GM12891 (cell line): Measurements from ENCODE around the gene POU2F1.
"Not testable (repeated sequence)": the region's sequence is repeated elsewhere in the genome, so short reads cannot be mapped to it uniquely, and the experiment has no call there.

Experiments used
- DNase-seq: peaks from one replicate; pipeline ENCODE4 v3.0.0; 2011; ENCODE audit warnings: low spot score; ENCODE audit not compliant: insufficient read length
- FAIRE-seq: peaks from 2 replicates; lab custom pipeline; 2011; peaks lifted over from hg19 to GRCh38; lab: Jason Lieb, UNC
- PAX5 ChIP-seq: IDR thresholded peaks from 2 replicates; pipeline ENCODE4 v1.6.1; 2011; ENCODE audit warnings: low read length, moderate library complexity, mild to moderate bottlenecking; ENCODE audit not compliant: insufficient read depth, severe bottlenecking
- POLR2A ChIP-seq: IDR thresholded peaks from 2 replicates; pipeline ENCODE4 v1.6.1; 2011; ENCODE audit warnings: low read depth, low read length, control low read depth
- POLR2AphosphoS5 ChIP-seq: IDR thresholded peaks from 2 replicates; pipeline ENCODE4 v1.6.1; 2011; ENCODE audit warnings: low read depth, low read length, control low read depth
- POU2F2 ChIP-seq: IDR thresholded peaks from 2 replicates; pipeline ENCODE4 v1.6.1; 2011; ENCODE audit warnings: low read depth, mild to moderate bottlenecking, control low read depth, low read length, moderate library complexity
- SPI1 ChIP-seq: IDR thresholded peaks from 2 replicates; pipeline ENCODE4 v1.6.1; 2011; ENCODE audit warnings: low read depth, low read length, control low read depth
- TAF1 ChIP-seq: IDR thresholded peaks from 2 replicates; pipeline ENCODE4 v1.6.1; 2011; ENCODE audit warnings: low read depth, low read length, control low read depth

Gene POU2F1

DNA sequence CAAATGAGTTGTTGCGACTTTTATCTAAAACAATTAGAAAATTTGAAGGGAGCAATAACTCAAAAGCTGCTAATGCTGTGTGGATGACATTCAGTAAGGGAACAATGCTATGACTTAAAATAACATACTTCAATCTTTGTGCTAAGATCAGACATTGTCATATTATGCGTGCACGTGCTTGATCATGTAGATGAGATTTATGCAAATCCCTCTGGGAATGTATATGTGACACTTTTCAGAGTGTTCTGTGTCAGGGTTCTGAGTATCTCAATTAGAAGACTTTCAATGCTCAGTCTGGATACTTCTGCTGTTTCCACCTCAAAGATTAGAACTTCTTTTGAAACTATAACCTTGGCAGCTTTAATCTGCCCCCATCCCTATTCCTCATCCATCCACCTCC is 18.6 kb upstream of the POU2F1 start:
- FAIRE-seq (no peak), DNase-seq (no peak)
- TF ChIP-seq TAF1 (no peak), PAX5 (no peak), POLR2AphosphoS5 (no peak), POU2F2 (no peak), POLR2A (no peak), SPI1 (no peak)

DNA sequence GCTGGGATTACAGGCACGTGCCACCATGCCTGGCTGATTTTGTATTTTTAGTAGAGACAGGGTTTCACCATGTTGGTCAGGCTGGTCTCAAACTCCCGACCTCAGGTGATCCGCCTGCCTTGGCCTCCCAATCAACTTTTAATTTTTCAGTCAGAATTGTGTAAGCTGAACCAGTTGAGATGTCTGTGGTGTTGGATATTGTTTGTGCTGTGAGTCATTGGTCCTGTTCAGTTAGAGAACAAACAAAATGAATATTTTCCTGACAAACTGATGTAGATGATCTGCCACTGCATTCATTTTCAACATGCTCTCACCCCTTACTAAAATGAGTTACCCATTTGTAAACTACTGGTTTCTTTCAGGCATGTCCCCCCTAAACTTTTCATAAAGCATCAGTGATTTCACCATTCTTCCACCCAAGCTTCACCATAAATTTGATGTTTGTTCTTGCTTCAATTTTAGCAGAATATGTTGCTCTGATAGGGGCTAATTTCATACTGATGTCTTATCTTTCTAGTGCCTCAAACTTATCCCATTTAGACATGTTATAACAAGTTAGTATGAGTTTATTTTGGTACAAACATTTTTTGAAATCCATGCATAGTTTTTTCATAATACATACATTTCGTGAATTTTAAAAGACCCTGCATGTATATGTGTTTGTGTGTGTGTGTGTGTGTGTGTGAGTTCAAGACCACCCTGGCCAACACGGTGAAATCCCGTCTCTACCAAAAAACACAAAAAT is 15.2 kb upstream of the POU2F1 start:
- not testable (repeated sequence) for FAIRE-seq, DNase-seq

DNA sequence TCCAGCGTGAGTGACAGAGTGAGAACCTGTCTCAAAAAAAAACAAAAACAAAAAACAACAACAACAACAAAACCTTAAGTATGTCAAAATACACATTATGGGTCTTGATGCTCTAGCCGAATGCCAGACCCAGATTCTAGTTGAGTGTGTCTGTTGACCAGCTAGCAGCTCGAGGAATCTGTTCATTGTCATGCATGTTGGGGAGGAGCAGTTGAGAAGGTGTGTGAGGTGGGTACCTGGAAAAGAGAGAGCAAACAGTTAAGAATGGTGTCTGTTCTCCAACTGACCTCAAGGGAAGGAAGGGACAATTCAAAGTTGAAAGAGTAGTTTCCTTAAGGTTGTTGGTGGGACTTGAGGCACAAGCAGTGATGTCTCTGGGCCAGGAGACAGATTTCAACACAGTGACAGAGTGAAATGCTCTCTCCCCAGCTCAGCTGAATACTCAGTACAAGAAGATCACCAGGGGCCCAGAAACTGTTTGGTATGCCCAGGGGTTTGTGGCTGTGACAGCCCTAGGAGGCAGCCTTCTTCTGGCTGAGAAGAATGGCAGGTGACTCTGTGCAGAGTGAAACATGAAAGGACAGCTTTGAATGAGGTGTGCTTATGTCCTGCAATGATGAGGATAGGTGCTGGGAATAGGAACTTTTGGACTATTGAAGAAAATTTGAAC is 14.4 kb upstream of the POU2F1 start:
- TF ChIP-seq POLR2AphosphoS5: no peak
- no peak for TF ChIP-seq PAX5
- no peak for TF ChIP-seq SPI1
- TF ChIP-seq TAF1: no peak
- no peak for TF ChIP-seq POU2F2
- TF ChIP-seq POLR2A: no peak
- FAIRE-seq (no peak), DNase-seq (no peak)

DNA sequence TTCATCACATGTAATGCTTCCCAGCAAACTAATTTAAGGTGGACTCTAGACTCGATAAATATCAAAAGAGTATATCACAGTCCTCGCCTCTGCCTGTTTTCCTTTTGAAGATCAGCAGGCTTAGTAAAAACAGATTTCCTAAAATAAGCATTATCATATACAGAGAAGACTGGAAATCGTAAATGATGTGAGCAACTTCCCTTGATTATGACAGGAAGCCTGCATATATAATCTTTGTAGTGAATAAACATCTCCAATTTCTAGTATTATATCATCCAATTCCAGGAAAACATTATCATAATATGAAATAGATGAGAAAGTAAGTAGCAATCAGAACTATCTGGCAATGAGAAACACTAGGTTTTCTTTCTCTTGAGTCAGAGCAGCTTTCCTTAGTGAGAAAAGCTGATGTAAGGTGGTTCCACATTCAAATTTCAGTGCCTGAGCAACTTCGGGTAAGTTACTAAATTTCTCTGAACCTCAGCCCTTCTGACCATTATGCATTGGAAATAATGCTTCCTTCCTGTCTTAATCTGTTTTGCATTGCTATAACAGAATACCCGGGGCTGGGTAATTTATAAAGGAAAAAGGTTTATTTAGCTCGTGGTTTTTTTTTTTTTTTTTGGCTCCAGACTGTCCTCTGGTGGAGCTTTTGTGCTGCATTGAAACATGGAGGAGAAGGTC is 12.6 kb upstream of the POU2F1 start:
- FAIRE-seq (no peak), DNase-seq (no peak)

DNA sequence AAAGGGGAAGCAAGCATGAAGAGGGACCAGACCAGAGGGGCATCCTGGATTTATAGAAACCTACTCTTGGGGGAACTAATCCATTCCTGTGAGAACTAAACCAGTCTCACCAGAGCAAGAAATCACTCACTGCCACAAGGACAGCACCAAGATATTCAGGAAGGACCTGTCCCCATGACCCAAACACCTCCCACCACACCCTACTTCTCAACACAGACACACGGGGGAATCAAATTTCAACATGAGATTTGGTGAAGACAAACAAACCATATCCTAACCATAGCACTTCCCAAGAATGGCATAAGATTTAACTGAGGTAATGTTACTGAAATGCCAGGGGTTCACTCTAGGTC is 12.1 kb upstream of the POU2F1 start:
- no peak for TF ChIP-seq POLR2A
- no peak for TF ChIP-seq PAX5
- TF ChIP-seq TAF1: no peak
- TF ChIP-seq POU2F2: no peak
- TF ChIP-seq SPI1: no peak
- no peak for TF ChIP-seq POLR2AphosphoS5
- no peak for FAIRE-seq
- DNase-seq: no peak

More for the DNA sequence above, 12.6 kb upstream of the POU2F1 start:
- TF ChIP-seq SPI1: no peak
- no peak for TF ChIP-seq POU2F2
- TF ChIP-seq POLR2AphosphoS5: no peak
- TF ChIP-seq POLR2A: no peak
- TF ChIP-seq PAX5: no peak
- TF ChIP-seq TAF1: no peak

DNA sequence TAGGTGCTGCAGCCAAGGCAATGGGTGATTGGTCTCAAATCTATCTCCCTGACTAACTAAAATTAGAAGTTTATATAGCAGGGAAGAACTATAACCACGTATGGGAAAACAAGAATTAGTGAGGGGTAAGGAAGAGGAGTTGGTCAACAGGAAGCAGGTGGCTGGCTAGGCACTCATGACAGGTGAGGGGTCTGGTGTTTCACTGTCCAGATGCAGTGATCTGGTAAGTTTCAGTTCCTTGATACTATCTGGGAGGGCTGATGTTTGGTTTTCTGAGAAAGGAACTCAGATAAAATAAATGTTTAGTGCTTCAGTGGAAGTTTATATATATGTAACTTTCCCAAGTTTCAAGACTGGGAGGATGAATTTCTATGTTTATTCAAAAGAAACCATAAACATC is 11.6 kb upstream of the POU2F1 start:
- FAIRE-seq: no peak
- DNase-seq: no peak
- TF ChIP-seq SPI1 (peak; percentile 68), PAX5 (no peak)

DNA sequence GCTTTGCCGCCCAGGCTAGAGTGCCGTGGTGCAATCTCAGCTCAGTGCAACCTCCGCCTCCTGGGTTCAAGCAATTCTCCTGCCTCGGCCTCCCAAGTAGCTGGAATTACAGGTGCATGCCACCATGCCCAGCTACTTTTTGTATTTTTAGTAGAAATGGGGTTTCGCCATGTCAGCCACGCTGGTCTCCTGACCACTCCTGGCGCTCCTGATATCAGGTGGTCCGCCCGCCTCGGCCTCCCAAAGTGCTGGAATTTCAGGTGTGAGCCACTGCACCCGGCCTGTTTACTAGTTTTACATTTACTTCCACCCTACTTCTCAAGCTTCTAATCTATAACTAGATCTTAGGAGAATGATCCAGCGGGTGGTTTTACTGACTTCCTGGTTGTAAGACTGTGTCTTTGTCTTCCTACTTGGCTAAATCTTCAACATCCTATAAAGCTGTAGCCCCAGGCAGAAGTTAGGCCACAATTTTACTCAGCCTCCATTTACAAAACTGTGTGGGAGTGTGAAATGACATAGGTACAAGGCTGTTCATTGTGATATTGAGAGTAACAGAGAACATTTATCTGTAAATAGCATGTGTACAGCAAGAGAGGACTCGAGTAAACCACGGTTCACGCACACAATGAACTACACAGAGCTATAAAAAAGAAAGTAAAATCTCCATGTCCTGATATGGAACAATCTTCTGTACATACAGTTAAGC is 9.6 kb upstream of the POU2F1 start:
- TF ChIP-seq TAF1: no peak
- no peak for TF ChIP-seq SPI1
- no peak for TF ChIP-seq POLR2A
- TF ChIP-seq POLR2AphosphoS5: no peak
- TF ChIP-seq POU2F2: no peak
- no peak for TF ChIP-seq PAX5
- DNase-seq (no peak), FAIRE-seq (no peak)

DNA sequence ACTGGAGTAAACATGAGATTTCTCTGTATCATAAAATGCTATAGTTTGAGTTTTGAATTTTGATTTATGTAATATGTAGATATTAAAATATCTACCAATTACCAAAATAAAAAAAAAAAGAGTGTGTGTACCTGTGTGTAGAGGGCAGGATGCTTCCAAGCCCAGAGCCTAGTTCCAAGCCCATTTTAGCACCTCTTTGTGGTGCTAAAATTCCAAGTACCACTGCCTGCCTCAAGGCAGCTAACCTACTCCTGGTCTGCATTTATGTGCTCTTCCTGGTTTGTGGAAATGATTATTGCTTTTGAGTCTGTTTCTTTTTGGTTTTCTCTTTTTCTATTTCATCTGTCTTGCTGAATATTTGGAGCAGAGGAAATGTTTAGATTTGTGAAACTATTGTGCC is 8.7 kb upstream of the POU2F1 start:
- no peak for DNase-seq
- no peak for FAIRE-seq
- TF ChIP-seq SPI1 (no peak), PAX5 (no peak), TAF1 (no peak), POU2F2 (no peak), POLR2A (no peak), POLR2AphosphoS5 (no peak)

DNA sequence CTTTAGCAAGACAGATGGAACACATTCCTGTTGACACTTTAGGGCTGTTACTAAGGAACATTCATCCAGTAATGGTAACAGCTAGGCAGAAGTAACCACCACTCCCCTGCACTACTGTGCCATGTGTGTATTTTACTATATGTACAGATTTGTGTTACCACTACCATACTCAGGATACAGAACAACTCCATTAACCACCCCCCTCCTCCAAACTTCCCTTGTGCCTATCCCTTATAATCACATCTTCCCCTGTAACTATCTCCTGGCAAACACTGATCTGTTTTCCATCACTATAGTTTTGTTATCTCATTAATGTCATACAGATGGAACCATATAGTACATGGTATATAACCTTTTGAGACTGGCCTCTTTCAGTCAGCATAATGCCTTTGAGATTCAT is 3.9 kb upstream of the POU2F1 start:
- no peak for TF ChIP-seq POLR2AphosphoS5
- TF ChIP-seq POU2F2: no peak
- no peak for TF ChIP-seq SPI1
- TF ChIP-seq TAF1: no peak
- TF ChIP-seq PAX5: no peak
- TF ChIP-seq POLR2A: no peak
- no peak for DNase-seq
- FAIRE-seq: no peak

DNA sequence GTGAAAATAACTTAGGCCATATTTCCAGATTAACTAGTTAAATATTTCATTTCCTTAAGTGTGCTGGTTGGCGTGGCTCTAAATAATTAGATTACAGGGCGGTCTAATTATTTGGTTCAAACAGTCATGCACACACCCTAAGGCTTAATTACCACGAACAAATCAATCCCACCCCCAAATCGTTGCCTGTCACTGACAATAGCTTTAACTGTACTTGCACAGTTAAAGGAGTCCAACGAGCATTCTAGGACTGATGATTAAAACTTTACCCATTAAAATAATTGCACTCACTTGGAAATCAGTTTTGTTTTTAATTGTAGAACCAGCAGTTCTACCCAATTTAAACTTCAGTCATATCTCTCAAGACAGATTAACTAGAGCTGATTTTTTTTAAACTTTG is 1.5 kb upstream of the POU2F1 start:
- FAIRE-seq (peak; percentile 64), DNase-seq (no peak)
- TF ChIP-seq POLR2A (no peak), SPI1 (no peak), PAX5 (no peak), TAF1 (no peak), POLR2AphosphoS5 (no peak), POU2F2 (no peak)
